Measurements from ENCODE around the gene TTC22.
"Not testable (repeated sequence)": the region's sequence is repeated elsewhere in the genome, so short reads cannot be mapped to it uniquely, and the experiment has no call there.

Gene TTC22

GRCh38 chr1:54786778-54787177 is 14.3 kb downstream of the TTC22 start:
- no peak for DNase-seq (ENCODE audit: low read depth, low spot score)

DNA sequence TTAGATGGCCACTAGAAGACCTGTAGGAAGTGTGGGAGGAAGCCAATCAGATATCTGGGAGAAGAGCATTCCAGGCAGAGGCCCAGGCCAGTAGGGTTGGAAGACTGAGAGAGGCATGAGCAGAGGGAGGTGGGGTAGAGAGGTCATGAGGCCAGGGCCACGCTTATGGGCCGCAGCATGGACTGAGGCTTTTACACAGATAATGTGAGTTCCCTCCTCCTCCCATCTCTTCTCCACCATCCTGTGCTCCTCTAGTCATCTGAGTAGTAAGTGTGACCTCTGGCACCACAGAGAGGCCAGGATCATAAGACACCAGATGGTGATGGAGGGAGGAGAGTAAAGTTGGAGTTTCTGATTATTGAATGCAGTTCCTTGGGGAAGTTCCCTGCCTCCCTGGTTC is 17.1 kb downstream of the TTC22 start:
- DNase-seq (ENCODE audit: low read depth, low spot score), result no peak

DNA sequence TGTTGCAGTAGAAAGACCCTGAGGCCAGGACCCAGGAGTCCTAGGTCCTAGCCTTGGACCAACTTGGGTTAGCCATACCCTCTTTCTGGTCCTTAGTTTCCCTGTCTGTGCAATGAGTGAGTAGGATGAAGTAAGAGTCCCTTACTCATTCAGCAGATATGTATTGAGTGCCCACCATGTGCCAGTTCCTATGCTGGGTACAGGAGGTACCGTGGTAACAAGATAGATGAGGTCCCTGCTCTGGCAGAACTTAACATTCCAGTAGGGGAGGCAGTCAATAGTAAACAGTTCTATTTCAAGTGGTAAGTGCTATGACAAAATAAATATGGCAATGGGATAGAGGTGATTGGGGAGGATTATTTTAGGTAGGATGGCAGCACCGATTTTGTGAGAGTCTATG is 18.5 kb downstream of the TTC22 start:
- DNase-seq (ENCODE audit: low read depth, low spot score), result no peak

- DNase-seq (ENCODE audit: low read depth, low spot score), result no peak
Observed at GRCh38 chr1:54782156-54782555, 19.0 kb downstream of the TTC22 start.

DNA sequence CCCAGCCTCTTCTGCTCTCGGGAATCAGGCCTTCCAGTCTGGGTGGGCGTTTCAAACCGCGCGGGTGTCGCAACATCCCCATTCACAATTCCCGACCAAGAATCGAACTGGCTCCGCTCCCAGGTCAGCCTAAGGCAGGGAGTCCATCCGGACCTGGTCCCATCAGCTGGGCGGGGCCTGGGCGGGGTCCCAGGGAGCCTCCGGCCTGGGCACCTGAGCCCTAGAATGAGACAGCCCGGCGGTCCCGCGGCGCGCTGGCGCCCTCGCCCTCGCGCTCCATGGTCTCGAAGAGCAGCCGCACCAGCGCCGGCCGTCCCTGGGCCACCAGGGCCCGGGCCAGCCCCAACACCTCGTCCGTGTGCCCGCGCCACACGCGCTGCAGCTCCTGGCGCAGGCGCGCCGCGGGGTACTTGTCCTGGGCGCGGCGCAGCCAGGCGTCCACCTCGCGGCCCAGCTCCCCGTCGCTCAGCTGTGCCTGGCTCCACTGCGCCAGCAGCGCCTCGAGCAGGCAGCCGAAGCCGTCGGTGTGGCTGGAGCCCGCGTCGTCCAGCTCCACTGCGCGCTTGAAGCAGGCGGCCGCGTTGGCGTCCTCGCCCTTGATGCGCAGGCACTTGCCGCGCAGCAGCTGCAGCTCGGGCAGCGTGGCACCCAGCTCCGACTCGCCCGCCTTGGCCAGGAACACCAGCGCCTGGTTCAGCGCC is 19.9 kb downstream of the TTC22 start:
- DNase-seq (ENCODE audit: low read depth, low spot score), result peak; percentile 63

DNA sequence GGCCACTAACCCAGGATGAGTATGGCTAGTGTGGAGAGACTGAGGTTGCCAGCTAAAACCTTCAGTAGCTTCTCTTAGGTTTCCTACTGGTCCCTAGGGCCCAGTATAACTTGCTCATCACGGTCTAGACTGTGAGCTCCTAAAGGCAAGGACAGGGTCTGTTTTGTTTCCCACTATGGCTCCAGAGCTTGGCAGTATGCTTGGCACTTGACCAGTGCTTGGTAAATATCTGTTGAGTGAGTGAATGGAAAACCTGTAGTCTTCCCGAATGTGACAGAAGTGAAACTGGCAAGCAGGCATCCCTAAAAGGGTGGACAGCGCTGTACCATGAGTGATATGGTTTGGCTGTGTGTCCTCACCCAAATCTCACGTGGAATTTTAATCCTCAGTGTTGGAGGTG is 23.7 kb downstream of the TTC22 start:
- DNase-seq (ENCODE audit: low read depth, low spot score), result no peak

- no peak for DNase-seq (ENCODE audit: low read depth, low spot score)
Observed at GRCh38 chr1:54777011-54777410, 24.1 kb downstream of the TTC22 start.

- DNase-seq (ENCODE audit: low read depth, low spot score), result not testable (repeated sequence)
Observed at GRCh38 chr1:54775828-54776721, 25.0 kb downstream of the TTC22 start.

DNA sequence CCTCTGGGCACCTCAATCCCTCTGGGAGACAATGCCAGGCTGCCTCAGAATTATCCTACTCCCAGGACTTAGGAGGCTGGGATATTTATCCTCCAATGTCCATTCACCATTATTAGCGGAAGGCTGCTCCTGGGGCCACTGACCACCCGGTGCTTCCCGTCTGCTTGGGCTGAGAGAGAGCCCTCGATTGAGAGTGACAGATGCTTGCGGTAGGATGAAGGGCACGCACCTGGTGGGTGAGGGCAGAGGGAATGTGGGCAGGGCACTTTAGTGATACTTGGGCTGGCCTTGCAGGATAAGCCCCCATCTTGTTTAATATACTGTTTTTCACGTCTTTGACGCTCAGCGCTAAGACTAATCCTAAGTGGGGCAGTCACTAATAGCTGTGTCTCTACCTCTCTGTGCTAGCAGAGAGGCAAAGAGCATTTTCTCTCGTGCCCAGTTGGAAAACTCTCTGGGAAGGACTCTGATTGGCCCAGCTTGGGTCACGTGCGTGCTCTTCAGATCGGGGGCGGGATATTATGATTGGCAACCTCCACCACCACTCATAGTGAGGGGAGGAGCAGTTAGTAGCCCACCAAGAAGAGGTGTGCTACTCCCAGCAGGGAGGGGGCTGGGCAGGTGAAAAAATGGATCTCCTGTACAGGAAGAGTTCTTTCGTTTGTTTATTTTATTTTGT is 26.2 kb downstream of the TTC22 start:
- DNase-seq (ENCODE audit: low read depth, low spot score), result peak; percentile 78

GRCh38 chr1:54772951-54773350 is 28.2 kb downstream of the TTC22 start:
- no peak for DNase-seq (ENCODE audit: low read depth, low spot score)

GRCh38 chr1:54768093-54768492 is 33.0 kb downstream of the TTC22 start:
- no peak for DNase-seq (ENCODE audit: low read depth, low spot score)

GRCh38 chr1:54767526-54767925 is 33.6 kb downstream of the TTC22 start:
- no peak for DNase-seq (ENCODE audit: low read depth, low spot score)

DNA sequence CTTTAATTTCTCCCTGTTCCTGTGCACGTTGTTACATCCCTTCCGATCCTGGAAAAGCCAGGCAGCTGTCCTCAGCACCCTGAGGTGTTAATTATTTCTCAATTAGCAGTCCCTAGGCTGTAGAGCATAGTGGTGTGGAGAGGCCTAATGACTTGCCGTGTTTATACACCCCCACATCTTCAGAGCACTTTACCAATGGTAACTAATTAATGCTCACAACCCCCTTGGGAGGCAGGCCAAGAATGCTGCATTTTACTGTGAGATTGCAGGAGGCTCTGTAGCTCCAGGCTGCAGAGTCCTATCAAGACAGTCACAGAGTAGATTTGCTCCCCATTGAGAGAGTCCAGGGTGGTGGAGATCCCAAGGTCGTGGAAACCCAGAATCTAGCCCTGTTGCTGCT is 34.4 kb downstream of the TTC22 start:
- DNase-seq (ENCODE audit: low read depth, low spot score), result no peak

GRCh38 chr1:54764922-54765561 is 36.1 kb downstream of the TTC22 start:
- no peak for DNase-seq (ENCODE audit: low read depth, low spot score)

DNA sequence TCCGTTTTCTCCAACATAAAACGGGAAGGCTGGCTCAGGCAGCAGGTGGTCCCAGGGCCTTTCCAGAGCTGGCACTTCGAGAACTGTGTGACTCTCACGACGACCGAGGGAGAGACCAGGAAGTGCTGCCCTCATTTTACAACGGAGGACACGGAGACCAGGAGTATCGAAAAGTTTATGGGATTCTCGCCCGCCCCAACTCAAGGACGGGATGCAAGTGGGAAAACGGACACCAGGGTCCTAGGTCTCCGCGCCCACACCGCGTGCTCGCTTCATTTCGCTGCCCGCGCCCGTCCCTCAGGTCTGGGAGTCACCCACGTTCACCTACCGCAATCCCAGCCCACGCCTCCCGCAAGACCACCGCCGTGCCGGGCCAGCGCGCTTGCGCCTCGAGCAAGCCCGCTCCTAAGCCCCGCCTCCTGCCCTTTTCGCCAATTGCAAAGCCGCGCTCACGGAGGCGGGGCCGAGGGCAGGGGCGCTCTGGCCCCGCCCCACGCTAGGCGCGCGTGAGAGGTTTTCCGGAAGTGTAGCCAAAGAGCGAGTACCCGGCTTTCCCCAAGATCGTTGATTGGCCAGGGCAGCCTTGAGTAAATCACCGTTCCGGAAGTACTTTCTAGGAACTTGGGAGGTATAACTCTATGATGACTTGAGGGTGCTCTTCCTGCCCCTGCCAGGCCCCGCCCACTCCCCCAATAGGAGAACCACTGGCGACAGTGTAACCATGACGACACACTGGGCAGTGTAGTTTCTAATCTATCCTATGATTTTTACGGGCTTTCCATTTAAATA is 36.8 kb downstream of the TTC22 start, which contains the start of gene PARS2:
Gene PARS2 (minus strand): TSS at position 391 of the 789 bp plus-strand sequence. CDS start 5,362 bp downstream, outside the sequence.
- peak; percentile 100 for DNase-seq (ENCODE audit: low read depth, low spot score)

GRCh38 chr1:54763816-54764132 is 37.3 kb downstream of the TTC22 start:
- DNase-seq (ENCODE audit: low read depth, low spot score), result no peak

- no peak for DNase-seq (ENCODE audit: low read depth, low spot score)
Observed at GRCh38 chr1:54758678-54759348, 42.3 kb downstream of the TTC22 start.

DNA sequence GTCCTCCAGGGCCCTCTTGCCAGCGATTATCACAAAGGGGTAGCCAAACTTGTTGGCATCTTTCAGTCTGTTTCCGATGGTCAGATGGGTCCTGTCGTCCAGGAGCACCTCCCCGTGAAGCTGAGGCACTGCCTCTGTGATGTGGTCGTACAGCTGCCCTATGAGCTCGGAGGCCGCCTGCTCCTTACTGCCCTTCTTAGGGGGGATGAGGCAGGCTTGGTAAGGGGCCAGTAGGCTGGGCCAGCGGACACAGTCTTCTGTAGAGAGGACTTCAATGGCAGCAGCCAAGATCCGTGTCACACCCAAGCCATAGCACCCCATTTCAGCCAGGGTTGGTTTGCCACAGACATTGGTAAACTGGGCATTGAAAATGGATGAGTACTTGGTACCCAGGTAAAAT is 43.3 kb downstream of the TTC22 start:
- DNase-seq (ENCODE audit: low read depth, low spot score), result no peak

DNA sequence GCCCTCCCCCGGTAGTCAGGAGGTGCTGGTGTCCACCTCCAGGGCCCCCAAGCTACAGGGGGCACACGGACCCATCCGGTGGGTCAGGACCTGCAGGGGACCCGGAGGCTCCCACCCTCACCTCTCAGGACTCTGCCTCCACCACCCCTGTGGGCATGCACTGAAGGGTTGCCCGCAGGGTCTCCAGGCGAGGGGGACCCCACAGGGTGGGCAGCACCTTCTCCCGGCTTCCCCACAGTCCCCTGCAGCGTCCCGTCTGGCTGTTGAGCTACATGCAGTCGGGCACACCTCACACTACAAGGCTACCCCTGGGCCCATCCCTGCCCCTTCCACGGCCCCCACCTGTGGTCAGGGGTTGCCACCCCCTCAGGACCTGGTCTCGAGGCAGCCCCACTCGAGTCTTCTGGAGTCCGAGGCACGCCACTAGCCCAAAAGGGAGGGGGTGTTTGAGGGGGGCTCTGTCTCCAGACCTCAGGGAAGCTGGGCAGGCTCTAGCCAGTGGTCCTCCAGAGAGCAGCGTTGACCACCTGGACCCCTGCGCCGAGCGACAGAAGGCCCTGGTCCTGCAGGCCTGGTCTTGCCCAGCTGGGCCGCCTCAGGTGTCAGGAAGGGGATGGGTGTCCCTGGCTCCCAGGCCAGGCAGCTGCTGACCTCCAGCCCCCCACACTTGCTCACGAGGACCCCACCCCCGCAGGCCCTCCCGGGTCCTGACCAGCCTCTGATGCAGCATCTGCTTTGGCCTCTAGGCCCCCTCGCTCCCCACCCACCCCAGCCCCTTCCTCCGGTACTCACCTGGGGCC is 46.4 kb downstream of the TTC22 start:
- no peak for DNase-seq (ENCODE audit: low read depth, low spot score)

DNA sequence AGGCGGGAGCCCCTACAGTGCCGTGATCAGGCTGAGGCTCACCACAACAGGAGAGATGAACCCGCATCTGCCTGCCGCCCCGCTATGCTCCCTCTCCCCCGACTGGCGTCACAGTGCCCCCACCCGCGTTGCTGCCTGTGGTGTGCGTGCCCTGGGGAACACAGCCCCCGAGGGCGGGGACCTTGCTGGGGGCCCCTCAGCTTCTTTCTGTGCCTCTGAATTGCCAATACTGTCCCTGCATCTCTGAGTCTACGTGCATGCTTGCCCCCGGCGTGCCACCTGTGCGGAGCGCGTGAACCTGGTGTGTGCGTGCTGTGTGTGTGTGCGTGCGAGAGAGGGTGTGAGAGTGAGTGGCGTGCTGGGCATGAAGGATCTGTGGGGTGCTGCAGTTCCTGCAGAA is 47.1 kb downstream of the TTC22 start:
- no peak for DNase-seq (ENCODE audit: low read depth, low spot score)
